CD4-positive, alpha-beta T cell treated with Interferon gamma for 1 hour (primary cell): ENCODE results near the gene MRNIP.
"Not testable (repeated sequence)": the region's sequence is repeated elsewhere in the genome, so short reads cannot be mapped to it uniquely, and the experiment has no call there.

Experiments
- DNase-seq: peaks from one replicate; pipeline ENCODE4 v3.0.0-alpha.2; 2020

Gene MRNIP

DNA sequence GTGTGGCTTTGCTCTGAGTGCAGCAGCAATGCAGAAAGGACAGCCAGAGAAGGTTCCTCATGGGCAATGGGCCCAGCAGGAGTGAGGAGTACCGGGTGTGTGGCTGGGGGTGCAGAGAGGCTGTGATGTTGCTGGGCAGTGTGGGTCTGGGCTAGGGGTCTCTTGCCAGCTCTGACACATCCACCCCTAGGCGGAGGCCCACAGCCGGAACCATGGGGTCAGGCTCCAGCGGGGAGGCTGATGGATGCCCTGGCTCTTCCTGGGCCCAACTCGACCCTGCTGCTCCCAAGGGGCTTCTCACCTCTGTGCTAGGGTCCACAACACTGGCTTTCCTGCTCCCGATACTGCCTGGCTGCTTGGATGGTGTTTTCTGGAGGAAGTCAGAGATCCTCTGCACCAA is 29.2 kb upstream of the MRNIP start:
- no peak for DNase-seq

DNA sequence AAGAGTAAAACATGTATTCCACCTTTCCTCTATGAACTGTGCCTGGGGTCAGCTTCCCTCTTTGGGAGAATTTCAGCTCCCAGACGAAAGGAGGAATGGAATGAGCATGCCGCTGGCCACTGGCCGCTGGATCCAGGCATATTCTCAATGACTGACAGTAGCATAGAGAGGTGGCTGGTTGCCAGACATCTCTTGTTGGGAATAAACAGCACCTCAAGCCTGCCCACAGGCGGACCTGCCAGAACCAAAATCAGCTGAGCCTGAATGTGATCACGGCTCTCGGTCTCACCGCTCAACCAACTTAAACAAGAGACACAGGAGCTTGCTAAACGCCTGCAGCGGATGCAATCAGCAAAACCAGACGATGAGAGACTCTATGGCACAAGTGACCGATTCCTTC is 28.5 kb upstream of the MRNIP start:
- DNase-seq: no peak

GRCh38 chr5:179886190-179886911 is 27.7 kb upstream of the MRNIP start:
- DNase-seq: no peak

DNA sequence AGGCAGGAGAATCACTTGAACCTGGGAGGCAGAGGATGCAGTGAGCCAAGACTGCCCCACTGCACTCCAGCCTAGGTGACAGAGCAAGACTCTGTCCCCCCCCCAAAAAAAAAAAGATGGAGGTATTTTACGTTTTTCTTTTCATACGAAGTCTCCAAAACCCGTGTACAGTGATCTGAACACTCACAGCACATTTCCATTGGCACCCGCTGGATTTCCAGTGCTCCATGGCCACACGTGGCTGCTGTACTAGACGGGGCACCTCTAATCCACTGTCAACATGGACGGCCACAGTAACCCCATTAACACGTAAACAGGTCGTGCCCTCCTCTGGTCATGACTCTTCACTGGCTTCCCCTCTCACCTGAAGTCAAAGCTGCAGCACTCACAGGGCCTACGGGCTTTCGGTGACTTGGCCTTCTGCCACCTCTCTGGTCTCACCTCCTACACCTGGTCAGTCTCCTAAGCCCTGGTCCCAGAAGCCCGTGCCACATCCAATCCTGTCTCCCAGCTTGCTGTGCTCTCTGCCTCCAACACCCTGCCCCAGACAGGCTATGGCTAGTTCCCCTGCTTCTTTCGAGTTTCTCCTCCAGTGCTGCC is 27.0 kb upstream of the MRNIP start:
- DNase-seq: no peak

GRCh38 chr5:179883163-179883562 is 24.5 kb upstream of the MRNIP start:
- DNase-seq: no peak

DNA sequence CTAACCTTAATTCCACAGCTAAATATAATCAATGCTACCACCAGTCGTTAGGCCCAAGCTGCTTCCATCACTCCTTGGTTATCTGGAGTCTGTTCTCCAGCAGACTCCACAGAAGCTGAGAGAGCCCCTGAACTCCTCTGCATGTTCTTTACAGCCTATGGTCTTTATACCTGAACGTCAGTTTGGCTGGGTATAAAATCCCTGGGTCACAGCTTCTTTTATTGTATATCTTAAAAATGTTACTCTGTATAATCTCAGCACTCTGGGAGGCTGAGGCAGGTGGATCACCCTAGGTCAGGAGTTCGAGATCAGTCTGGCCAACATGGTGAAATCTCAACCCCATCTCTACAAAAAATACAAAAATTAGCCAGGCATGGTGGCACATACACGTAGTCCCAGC is 23.7 kb upstream of the MRNIP start:
- no peak for DNase-seq

DNA sequence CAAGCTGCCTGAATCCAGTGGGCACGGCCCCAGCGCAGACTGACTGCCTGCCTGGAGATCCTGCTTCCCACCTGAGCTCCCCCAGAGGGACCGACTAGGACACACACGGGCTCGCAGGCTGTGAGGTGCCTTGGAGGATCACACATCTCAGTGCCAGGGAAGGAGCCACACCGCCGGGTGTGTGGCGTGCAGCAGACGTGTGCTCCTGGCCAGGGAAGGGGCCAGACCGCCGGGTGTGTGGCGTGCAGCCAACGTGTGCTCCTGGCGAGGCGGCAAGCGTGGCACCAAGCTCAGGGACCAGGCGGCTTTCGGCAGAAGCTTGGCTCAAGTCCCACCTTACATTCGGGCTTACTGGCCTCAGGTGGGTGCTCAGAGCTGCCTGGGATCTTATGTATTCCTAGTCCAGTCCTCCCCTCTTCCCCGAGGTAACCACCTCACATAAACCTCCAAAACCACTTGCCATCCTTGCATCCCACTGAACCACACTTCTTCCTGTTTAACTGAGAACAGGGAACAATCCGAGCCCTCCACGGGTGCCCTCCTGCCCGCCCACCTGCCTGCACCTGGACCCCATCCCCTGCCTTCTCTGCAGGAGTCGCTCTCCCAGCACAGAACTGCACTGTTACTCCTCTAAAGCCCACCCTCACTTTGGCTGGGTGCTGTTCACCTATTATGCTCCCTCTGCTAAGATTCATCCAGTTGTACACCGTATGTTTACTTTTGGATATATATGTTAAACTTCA is 22.4 kb upstream of the MRNIP start:
- no peak for DNase-seq

- no peak for DNase-seq
Observed at GRCh38 chr5:179880066-179880650, 21.5 kb upstream of the MRNIP start.

GRCh38 chr5:179879690-179880010 is 21.0 kb upstream of the MRNIP start:
- no peak for DNase-seq

- DNase-seq: no peak
Observed at GRCh38 chr5:179879003-179879689, 20.5 kb upstream of the MRNIP start.

DNA sequence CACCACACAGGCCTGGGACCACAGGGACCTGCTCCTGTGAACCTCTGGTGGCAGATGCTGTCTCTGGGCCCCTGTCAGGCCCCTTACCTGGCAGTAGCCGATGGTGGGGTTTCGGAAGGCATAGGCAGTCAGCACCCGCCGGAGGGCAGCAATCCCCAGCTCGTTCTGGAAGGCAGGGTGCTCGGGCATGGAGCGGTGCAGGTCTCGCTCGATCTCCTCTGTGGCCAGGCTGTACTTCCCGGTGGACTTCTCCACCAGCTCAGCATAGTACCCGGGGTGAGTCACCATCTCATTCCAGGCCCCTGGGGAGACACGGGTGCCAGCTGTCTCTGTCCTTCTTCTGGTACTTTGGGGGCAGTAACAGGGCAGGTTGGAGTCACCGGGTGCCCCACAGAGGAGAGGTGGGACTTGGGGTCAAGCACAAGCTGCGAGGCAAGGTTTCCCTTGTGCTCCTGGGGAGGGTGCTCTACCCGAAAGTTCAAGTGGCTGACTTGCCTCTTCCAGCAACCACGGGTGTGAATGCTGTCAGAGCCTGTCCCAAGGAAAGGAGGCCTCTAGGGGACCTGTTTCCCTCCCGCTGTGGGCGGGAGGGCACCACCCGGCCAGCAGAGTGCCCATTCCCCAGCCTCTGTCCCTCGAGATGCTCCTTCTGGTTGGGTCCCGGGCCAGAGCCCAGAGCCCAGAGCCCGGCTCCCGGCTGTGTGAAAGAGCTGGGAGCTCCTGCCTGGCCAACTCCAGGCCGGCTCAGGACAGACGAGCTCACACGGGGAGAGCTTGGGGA is 19.8 kb upstream of the MRNIP start:
- DNase-seq: no peak

- no peak for DNase-seq
Observed at GRCh38 chr5:179876610-179876952, 18.0 kb upstream of the MRNIP start.

- no peak for DNase-seq
Observed at GRCh38 chr5:179875741-179876609, 17.4 kb upstream of the MRNIP start.

GRCh38 chr5:179874536-179875292 is 16.1 kb upstream of the MRNIP start:
- DNase-seq: no peak

DNA sequence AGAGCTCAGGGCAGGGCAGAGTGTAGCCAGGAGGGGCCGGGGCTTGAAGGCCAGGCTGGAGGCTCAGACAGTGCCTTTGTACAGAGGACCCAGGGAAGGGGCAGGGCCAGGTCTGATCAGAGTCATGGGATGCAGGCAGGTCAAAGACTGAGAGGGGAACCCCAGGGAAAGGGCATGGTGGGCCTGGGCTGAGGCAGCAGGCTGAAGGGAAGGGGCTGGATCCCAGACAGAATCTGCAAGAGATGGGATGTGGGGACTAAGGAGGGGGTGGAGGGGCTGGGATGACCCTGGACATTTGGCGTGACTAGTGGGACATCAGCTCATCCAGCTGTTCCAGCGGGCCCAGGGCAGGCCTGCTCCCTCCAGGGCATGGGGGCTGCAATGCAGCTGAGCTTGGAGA is 15.5 kb upstream of the MRNIP start:
- DNase-seq: no peak

GRCh38 chr5:179873588-179874110 is 15.0 kb upstream of the MRNIP start:
- no peak for DNase-seq

DNA sequence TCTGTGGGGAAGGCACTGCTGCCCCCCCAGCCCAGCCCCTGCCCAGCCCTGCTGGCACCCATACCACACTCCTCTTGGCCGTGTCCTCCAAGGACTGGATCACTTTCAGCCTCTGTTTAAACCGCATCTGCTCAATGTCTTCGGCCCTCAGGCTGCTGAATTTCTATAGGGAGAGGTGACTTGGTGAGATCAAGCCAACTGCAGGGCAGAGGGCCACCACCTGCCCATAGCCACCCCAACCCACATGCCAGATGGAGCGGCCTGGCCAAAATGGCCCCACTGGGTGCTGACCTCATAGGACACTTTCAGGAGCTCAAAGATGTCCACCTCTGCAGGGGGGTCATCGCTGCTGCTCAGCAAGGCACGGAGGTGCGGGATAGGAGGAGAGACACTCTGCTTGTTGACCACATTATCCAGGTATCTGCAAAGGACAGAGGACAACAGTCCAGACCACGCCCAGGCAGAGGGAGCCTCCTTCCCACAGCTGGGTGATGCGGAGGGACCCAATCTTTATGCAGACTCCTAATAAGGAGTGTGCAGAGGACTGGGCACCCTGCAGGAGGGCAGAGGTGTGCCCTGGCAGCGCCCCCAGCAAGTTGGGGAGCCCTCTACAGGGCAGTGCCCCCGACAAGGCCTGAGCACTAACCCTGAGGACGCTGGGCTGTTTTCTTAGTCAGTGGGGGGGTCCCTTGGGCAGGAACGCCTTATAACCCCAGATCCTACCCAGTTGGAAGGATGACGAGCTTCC is 14.4 kb upstream of the MRNIP start:
- no peak for DNase-seq

DNA sequence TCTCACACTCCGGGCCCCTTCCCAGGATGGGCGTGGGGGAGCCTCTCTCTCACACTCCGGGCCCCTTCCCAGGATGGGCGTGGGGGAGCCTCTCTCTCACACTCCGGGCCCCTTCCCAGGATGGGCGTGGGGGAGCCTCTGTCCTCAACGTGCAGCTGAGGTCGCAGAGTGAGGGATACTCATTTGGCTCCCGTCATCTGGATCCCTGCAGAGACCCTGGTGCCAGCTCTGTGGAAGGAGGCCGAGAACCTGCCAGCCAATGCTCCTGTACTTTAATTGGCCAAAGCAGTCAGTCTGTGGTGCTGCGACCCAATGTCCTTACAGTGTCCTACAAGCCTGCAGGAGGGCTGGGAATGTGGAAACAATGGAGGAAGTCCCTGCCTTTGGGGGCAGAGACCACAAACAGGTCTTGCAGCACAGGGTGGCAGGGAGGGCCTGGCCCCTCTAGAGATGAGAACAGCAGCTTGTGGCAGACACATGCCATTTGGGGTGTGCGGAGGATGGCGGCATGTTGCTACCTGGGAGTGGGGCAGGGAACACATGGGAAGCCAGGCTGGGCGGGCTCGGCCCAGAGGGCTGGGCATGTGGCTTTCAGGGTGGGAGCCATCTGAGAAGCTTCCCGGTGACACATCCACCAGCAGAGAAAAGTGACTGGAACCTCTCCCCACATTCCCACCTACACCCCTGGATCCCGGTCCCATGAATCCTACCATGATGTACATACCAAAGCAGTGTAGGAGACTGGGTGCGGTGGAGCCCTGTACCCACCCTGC is 13.6 kb upstream of the MRNIP start:
- no peak for DNase-seq

DNA sequence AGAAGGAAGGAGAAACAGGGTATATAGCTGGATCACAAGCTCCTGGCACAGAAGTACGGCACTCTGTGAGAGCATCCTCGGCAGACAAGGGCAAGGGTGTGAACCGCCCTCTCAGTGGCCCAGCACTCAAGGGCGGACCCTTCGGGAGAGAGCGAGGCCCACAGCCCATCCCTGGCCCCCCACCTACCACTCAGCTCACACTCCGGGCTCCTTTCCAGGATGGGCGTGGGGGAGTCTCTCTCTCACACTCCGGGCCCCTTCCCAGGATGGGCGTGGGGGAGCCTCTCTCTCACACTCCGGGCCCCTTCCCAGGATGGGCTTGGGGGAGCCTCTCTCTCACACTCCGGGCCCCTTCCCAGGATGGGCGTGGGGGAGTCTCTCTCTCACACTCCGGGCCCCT is 12.9 kb upstream of the MRNIP start:
- not testable (repeated sequence) for DNase-seq
